SJSA1 (cell line): ENCODE data around the gene FLT4. TPM values are rescaled to one million over a fixed set of nuclear protein-coding genes. Genes with fewer than 3 reads are reported as not detected.
"Not testable (repeated sequence)": the region's sequence is repeated elsewhere in the genome, so short reads cannot be mapped to it uniquely, and the experiment has no call there.

ENCODE experiments used
- DNase-seq, 2 experiments: peaks; one replicate each; pipeline ENCODE4 v3.0.0-alpha.2; 2015 to 2020; ENCODE audit warnings: low spot score in 2 of 2, low read depth in 1 of 2
- H3K27ac ChIP-seq: fragments of 250-450 bp; sonication (Bioruptor Pico); 2 replicates; pipeline ENCODE4 v1.5.1; 2020; ENCODE audit warnings: mild to moderate bottlenecking, moderate library complexity
- H3K27me3 ChIP-seq: fragments of 250-450 bp; sonication (Bioruptor Pico); replicated peaks from 2 replicates; pipeline ENCODE4 v1.5.1; 2020; ENCODE audit warnings: mild to moderate bottlenecking, moderate library complexity
- H3K36me3 ChIP-seq: fragments of 250-450 bp; sonication (Bioruptor Pico); 2 replicates; pipeline ENCODE4 v1.5.1; 2020; ENCODE audit warnings: mild to moderate bottlenecking
- H3K4me1 ChIP-seq: fragments of 250-450 bp; sonication (Bioruptor Pico); replicated peaks from 2 replicates; pipeline ENCODE4 v1.6.1; 2021; ENCODE audit warnings: mild to moderate bottlenecking
- H3K4me3 ChIP-seq: fragments of 250-450 bp; sonication (Bioruptor Pico); 2 replicates; pipeline ENCODE4 v1.5.1; 2020; ENCODE audit warnings: mild to moderate bottlenecking
- H3K9me3 ChIP-seq: fragments of 250-450 bp; sonication (Bioruptor Pico); replicated peaks from 2 replicates; pipeline ENCODE4 v1.5.1; 2020; ENCODE audit warnings: mild to moderate bottlenecking
- total RNA-seq: library from RNA; depleted of rRNA; stranded (reverse); fragments of >200 nt; shearing (Covaris generic); gene quantifications from 2 replicates; pipeline ENCODE4 v1.2.3, GENCODE V29; 2014

The FLT4 gene
- total RNA-seq, 1 experiment from 2014 or later = not detected

- Histone ChIP-seq H3K4me1 (no peaks in the 10 kb centered on the region), H3K27ac (no peak overlapping the region), H3K36me3 (no peaks in the 10 kb centered on the region), H3K27me3 (peaks cover 37% of the 10 kb centered on the region), H3K4me3 (no peak overlapping the region), H3K9me3 (no peaks in the 10 kb centered on the region)
- DNase-seq = no peak
Observed at GRCh38 chr5:180658774-180659564, 9.6 kb upstream of the FLT4 start.

DNA sequence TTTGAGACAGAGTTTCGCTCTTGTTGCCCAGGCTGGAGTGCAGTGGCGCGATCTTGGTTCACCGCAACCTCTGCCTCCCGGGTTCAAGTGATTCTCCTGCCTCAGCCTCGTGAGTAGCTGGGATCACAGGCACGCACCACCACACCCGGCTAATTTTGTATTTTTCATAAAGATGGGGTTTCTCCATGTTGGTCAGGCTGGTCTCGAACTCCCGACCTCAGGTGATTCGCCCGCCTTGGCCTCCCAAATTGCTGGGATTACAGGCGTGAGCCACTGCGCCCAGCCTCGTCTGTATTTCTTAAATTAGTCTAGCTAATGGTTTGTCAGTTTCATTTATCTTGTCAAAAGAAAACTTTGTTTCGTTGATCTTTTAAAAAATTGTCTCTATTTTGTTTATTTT, 5.8 kb upstream of the FLT4 start:
- H3K4me3 ChIP-seq, H3K36me3 ChIP-seq, H3K27ac ChIP-seq, H3K9me3 ChIP-seq, DNase-seq, H3K4me1 ChIP-seq: not testable (repeated sequence)
- H3K27me3 ChIP-seq = peaks cover 45% of the 10 kb centered on the region

GRCh38 chr5:180652771-180653170, 3.4 kb upstream of the FLT4 start:
- H3K4me1 ChIP-seq = 0 out of 2 replicates have a peak, but pooled peaks cover 4% of the 10 kb centered on the region
- H3K4me3 ChIP-seq = no peak overlapping the region
- H3K9me3 ChIP-seq = peaks cover 4% of the 10 kb centered on the region; the same call in 1 of the 2 replicates
- no peak overlapping the region for H3K27ac ChIP-seq
- peaks cover 56% of the 10 kb centered on the region for H3K27me3 ChIP-seq
- H3K36me3 ChIP-seq = no peaks in the 10 kb centered on the region
- DNase-seq = no peak

- Histone ChIP-seq H3K27ac (no peak overlapping the region), H3K4me1 (0 out of 2 replicates have a peak, but pooled peaks cover 4% of the 10 kb centered on the region), H3K4me3 (no peak overlapping the region), H3K27me3 (peaks cover 58% of the 10 kb centered on the region), H3K9me3 (peaks cover 4% of the 10 kb centered on the region; the same call in 1 of the 2 replicates), H3K36me3 (no peaks in the 10 kb centered on the region)
- no peak for DNase-seq
Observed at GRCh38 chr5:180652346-180652745, 2.9 kb upstream of the FLT4 start.

GRCh38 chr5:180648658-180649296, 623 bp downstream of the FLT4 start:
- no peak for DNase-seq
- Histone ChIP-seq H3K36me3 (no peaks in the 10 kb centered on the region), H3K27ac (no peak overlapping the region), H3K4me1 (0 out of 2 replicates have a peak, but pooled peaks cover 4% of the 10 kb centered on the region), H3K9me3 (peaks cover 4% of the 10 kb centered on the region; the same call in 1 of the 2 replicates), H3K27me3 (peaks cover 81% of the 10 kb centered on the region), H3K4me3 (no peak overlapping the region)

GRCh38 chr5:180647941-180648500, 1.4 kb downstream of the FLT4 start:
- no peak overlapping the region for H3K27ac ChIP-seq
- peaks cover 4% of the 10 kb centered on the region; the same call in 1 of the 2 replicates for H3K9me3 ChIP-seq
- no peaks in the 10 kb centered on the region for H3K36me3 ChIP-seq
- no peak overlapping the region for H3K4me3 ChIP-seq
- peak in 1 of 2 experiments; percentile 41 for DNase-seq
- H3K4me1 ChIP-seq = 0 out of 2 replicates have a peak, but pooled peaks cover 4% of the 10 kb centered on the region
- H3K27me3 ChIP-seq = peaks cover 87% of the 10 kb centered on the region

DNA sequence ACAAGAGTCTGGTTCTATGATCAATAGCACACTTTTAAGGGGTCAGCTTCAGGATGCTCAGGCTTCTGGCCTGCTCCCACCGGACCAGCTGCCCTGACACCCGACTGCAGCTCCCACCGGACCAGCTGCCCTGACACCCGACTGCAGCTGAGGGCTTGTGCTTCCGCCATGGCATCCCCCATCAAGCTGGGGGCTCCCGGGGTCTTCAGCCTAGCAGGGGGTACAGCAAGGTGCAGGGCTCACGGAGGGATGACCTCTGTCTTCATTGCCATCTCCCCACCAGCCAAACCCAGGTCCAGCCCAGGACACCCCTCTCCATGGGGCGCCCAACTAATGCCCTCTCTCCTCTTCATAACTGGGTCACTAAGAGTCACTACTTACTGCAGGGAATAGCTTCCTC, 1.9 kb downstream of the FLT4 start:
- DNase-seq = peak in 1 of 2 experiments; percentile 43
- Histone ChIP-seq H3K9me3 (peaks cover 4% of the 10 kb centered on the region; the same call in 1 of the 2 replicates), H3K4me3 (no peak overlapping the region), H3K27me3 (peaks cover 89% of the 10 kb centered on the region), H3K27ac (no peak overlapping the region), H3K36me3 (no peaks in the 10 kb centered on the region), H3K4me1 (0 out of 2 replicates have a peak, but pooled peaks cover 4% of the 10 kb centered on the region)

DNA sequence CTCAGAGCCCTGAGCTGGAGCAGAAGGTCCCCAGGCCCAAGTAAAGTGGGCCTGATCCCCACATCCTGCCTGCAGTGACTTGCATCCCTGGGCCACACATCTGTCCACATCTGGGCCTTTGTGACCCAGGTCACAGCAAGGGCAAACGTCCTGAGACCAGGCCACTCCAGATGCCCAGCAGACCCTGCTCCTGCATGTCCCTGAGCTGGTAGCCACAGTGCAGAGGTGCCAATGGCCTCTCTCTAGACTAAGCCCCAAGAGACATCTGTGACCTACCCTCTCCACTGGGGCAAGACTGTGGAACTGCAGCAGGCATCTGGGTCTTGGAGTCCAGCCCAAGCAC, 2.5 kb downstream of the FLT4 start:
- H3K9me3 ChIP-seq = peaks cover 4% of the 10 kb centered on the region; the same call in 1 of the 2 replicates
- peaks cover 89% of the 10 kb centered on the region for H3K27me3 ChIP-seq
- H3K4me1 ChIP-seq = 0 out of 2 replicates have a peak, but pooled peaks cover 4% of the 10 kb centered on the region
- H3K27ac ChIP-seq = no peak overlapping the region
- H3K36me3 ChIP-seq = no peaks in the 10 kb centered on the region
- no peak overlapping the region for H3K4me3 ChIP-seq
- DNase-seq = no peak

DNA sequence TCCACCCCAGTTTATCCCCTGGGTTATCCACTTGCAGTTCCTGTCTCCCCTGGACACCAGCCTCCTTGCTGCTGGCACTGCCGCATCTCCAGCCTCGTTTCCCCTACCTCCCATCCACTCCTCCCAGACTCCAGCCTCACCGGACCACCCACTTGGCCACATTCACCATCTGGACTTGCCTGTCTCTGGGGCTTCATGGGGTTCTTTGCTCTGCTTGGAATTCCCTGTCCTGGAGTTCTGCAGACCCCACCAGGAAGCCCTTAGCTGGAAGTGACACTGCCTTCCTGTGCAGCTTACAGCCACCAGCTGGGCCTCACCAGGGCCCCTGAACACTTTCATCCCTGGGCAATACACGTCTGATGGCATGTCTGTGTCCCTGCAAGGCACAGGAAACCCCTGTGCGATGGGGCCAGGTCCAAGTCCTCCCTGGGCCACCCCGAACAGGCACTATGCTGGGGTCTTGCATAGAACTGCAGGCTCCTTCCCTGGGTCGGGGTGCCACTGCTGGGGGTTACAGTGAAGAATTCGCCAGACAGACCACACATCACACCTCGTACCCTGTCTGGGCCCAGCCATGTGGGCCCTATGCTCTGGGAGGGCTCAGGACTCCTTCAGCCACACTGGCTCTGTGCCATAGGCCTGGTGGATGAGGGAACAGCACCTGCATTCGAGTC, 3.0 kb downstream of the FLT4 start:
- H3K36me3 ChIP-seq = no peaks in the 10 kb centered on the region
- peak in 1 of 2 experiments; percentile 45 for DNase-seq
- no peak overlapping the region for H3K27ac ChIP-seq
- H3K4me1 ChIP-seq = 0 out of 2 replicates have a peak, but pooled peaks cover 4% of the 10 kb centered on the region
- peaks cover 4% of the 10 kb centered on the region; the same call in 1 of the 2 replicates for H3K9me3 ChIP-seq
- no peak overlapping the region for H3K4me3 ChIP-seq
- peaks cover 89% of the 10 kb centered on the region for H3K27me3 ChIP-seq

- Histone ChIP-seq H3K27me3 (peaks cover 84% of the 10 kb centered on the region), H3K36me3 (no peaks in the 10 kb centered on the region), H3K9me3 (peaks cover 4% of the 10 kb centered on the region; the same call in 1 of the 2 replicates), H3K4me3 (no peak overlapping the region), H3K4me1 (0 out of 2 replicates have a peak, but pooled peaks cover 4% of the 10 kb centered on the region), H3K27ac (no peak overlapping the region)
- peak in 1 of 2 experiments; percentile 44 for DNase-seq
Observed at GRCh38 chr5:180645274-180646204, 3.9 kb downstream of the FLT4 start.

GRCh38 chr5:180644825-180645273, 4.6 kb downstream of the FLT4 start:
- H3K27ac ChIP-seq = no peak overlapping the region
- peaks cover 79% of the 10 kb centered on the region for H3K27me3 ChIP-seq
- no peaks in the 10 kb centered on the region for H3K36me3 ChIP-seq
- H3K4me3 ChIP-seq = no peak overlapping the region
- H3K4me1 ChIP-seq = 0 out of 2 replicates have a peak, but pooled peaks cover 2% of the 10 kb centered on the region
- peaks cover 4% of the 10 kb centered on the region; the same call in 1 of the 2 replicates for H3K9me3 ChIP-seq
- DNase-seq = no peak

- no peak for DNase-seq
- no peak overlapping the region for H3K4me3 ChIP-seq
- H3K27me3 ChIP-seq = peaks cover 75% of the 10 kb centered on the region
- no peak overlapping the region for H3K27ac ChIP-seq
- H3K36me3 ChIP-seq = no peaks in the 10 kb centered on the region
- no peaks in the 10 kb centered on the region for H3K4me1 ChIP-seq
- H3K9me3 ChIP-seq = peaks cover 4% of the 10 kb centered on the region; the same call in 1 of the 2 replicates
Observed at GRCh38 chr5:180644129-180644824, 5.1 kb downstream of the FLT4 start.
